A549 (cell line): Measurements from ENCODE around the gene SSNA1. TPM values are rescaled to one million over a fixed set of nuclear protein-coding genes. Genes with fewer than 3 reads are reported as not detected.

Experiments
- ATAC-seq, 2 experiments: fragments of 200-7000 bp in 1 of 2; fragments of >200 bp in 1 of 2; cut with Nextera tagmentation in 1 of 2; cut with Tn5 transposase in 1 of 2; 3 replicates each; pipeline versions ENCODE4 v1.8.0 to v1.9.1; 2018 to 2020; ENCODE audit warnings: mild to moderate bottlenecking in 1 of 2, moderate library complexity in 1 of 2
- CTCF ChIA-PET: fragments of 300-600 bp; sonication (Branson Sonifier 250); formaldehyde crosslinking; extraction: SDS; loops from one replicate; lab custom pipeline; 2021; ENCODE audit warnings: antibody characterized with exemption, inconsistent platforms; lab: Yijun Ruan, JAX
- POLR2A ChIA-PET: fragments of 350-600 bp; formaldehyde crosslinking; extraction: SDS; loops from one replicate; lab custom pipeline; 2021; ENCODE audit warnings: antibody characterized with exemption, inconsistent platforms; lab: Yijun Ruan, JAX
- DNase-seq, 2 experiments: peaks; one replicate each; pipeline versions ENCODE4 v3.0.0 to v3.0.0-alpha.2; 2011 to 2016; ENCODE audit warnings: low read depth in 1 of 2, low spot score in 1 of 2
- FAIRE-seq: peaks from 2 replicates; lab custom pipeline; 2011; peaks lifted over from hg19 to GRCh38; lab: Jason Lieb, UNC
- H3K27ac ChIP-seq, 2 experiments: fragments of >200 bp; sonication (Bioruptor Twin); formaldehyde crosslinking; 3 replicates each; pipeline ENCODE4 v1.5.1; 2016 to 2017
- H3K4me1 ChIP-seq: fragments of >200 bp; sonication (Bioruptor Twin); formaldehyde crosslinking; 3 replicates; pipeline ENCODE4 v1.6.1; 2016
- H3K4me2 ChIP-seq: fragments of >200 bp; sonication (Bioruptor Twin); formaldehyde crosslinking; 3 replicates; pipeline ENCODE4 v1.6.1; 2016
- H3K4me3 ChIP-seq: fragments of >200 bp; sonication (Bioruptor Twin); formaldehyde crosslinking; 3 replicates; pipeline ENCODE4 v1.5.1; 2016
- H3K9me3 ChIP-seq: fragments of >200 bp; sonication (Bioruptor Twin); formaldehyde crosslinking; 3 replicates; pipeline ENCODE4 v1.6.1; 2016
- CEBPB ChIP-seq, 2 experiments: fragments of >200 bp in 1 of 2; sonication (Bioruptor Twin) in 1 of 2; formaldehyde crosslinking in 1 of 2; IDR thresholded peaks; 2 replicates each; pipeline ENCODE4 v1.6.1; 2012 to 2016
- CHD2 ChIP-seq: fragments of 150-350 bp; IDR thresholded peaks from 2 replicates; pipeline ENCODE4 v1.6.1; 2014; ENCODE audit warnings: low read length; ENCODE audit not compliant: partially characterized antibody
- FOSB ChIP-seq: fragments of 250-450 bp; sonication (Bioruptor Pico); IDR thresholded peaks from 2 replicates; pipeline ENCODE4 v1.5.0; 2020; ENCODE audit warnings: mild to moderate bottlenecking, moderate library complexity
- HEYL ChIP-seq: fragments of 250-450 bp; sonication (Bioruptor Pico); IDR thresholded peaks from 2 replicates; pipeline ENCODE4 v1.8.0; 2021; ENCODE audit warnings: mild to moderate bottlenecking, moderate library complexity
- HOXA7 ChIP-seq: fragments of 250-450 bp; sonication (Bioruptor Pico); IDR thresholded peaks from 2 replicates; pipeline ENCODE4 v1.5.0; 2020; ENCODE audit warnings: mild to moderate bottlenecking, moderate library complexity
- KDM1A ChIP-seq: fragments of 200-600 bp; sonication (generic); IDR thresholded peaks from 2 replicates; pipeline ENCODE4 v1.6.1; 2016; ENCODE audit warnings: low read depth, mild to moderate bottlenecking
- NR3C1 ChIP-seq: fragments of >200 bp; sonication (Bioruptor Twin); formaldehyde crosslinking; IDR thresholded peaks from 3 replicates; pipeline ENCODE4 v1.6.1; 2017
- RNF2 ChIP-seq: fragments of 200-600 bp; sonication (generic); IDR thresholded peaks from 2 replicates; pipeline ENCODE4 v1.6.1; 2016; ENCODE audit warnings: low read depth, mild to moderate bottlenecking, antibody characterized with exemption, moderate library complexity, borderline replicate concordance
- SREBF2 ChIP-seq: fragments of 450-650 bp; IDR thresholded peaks from 2 replicates; pipeline ENCODE4 v1.6.1; 2014; ENCODE audit warnings: mild to moderate bottlenecking, moderate library complexity
- TFCP2L1 ChIP-seq: fragments of 250-450 bp; sonication (Bioruptor Pico); IDR thresholded peaks from 2 replicates; pipeline ENCODE4 v1.5.0; 2021; ENCODE audit warnings: mild to moderate bottlenecking
- WGBS: methylation state at CpG from one replicate; pipeline ENCODE4 v1.1.6; 2017; ENCODE audit errors: missing lambda C conversion rate; 5-methylcytosine and 5-hydroxymethylcytosine counted together
- polyA plus RNA-seq, 4 experiments: library from polyadenylated mRNA; depleted of rRNA in 3 of 4; stranded (reverse); fragments of >200 nt; fragmentation: RNase III in 1 of 4; extraction: RNeasy Plus Mini Kit Qiagen cat#74134 plus additional on column Dnase treatment in 1 of 4; gene quantifications; 2 replicates in 3 of 4; 3 replicates in 1 of 4; pipeline ENCODE4 v1.2.3, GENCODE V29; 2011 to 2017
- TF ChIP-seq, protein P1 (sequence below): IDR thresholded peaks from 2 replicates; pipeline ENCODE4 v1.6.1; 2012
- TF ChIP-seq, protein P2 (sequence below): IDR thresholded peaks from 2 replicates; pipeline ENCODE4 v1.6.1; 2012
- TF ChIP-seq, protein P3 (sequence below): fragments of >200 bp; sonication (Bioruptor Twin); formaldehyde crosslinking; IDR thresholded peaks from 3 replicates; pipeline ENCODE4 v1.5.1; 2016
- TF ChIP-seq, protein P4 (sequence below): fragments of >200 bp; sonication (Bioruptor Twin); formaldehyde crosslinking; IDR thresholded peaks from 3 replicates; pipeline ENCODE4 v1.6.1; 2016
- TF ChIP-seq, protein P5 (sequence below): fragments of 450-650 bp; IDR thresholded peaks from 2 replicates; pipeline ENCODE4 v1.6.1; 2014; ENCODE audit warnings: antibody characterized with exemption
- TF ChIP-seq, protein P6 (sequence below): IDR thresholded peaks from 2 replicates; pipeline ENCODE4 v1.6.1; 2012; ENCODE audit warnings: low read depth, borderline replicate concordance

SSNA1 gene
- polyA plus RNA-seq, 2 of the 4 experiments (the other 2 are of a cell fraction), result 54.1 to 102 TPM

DNA sequence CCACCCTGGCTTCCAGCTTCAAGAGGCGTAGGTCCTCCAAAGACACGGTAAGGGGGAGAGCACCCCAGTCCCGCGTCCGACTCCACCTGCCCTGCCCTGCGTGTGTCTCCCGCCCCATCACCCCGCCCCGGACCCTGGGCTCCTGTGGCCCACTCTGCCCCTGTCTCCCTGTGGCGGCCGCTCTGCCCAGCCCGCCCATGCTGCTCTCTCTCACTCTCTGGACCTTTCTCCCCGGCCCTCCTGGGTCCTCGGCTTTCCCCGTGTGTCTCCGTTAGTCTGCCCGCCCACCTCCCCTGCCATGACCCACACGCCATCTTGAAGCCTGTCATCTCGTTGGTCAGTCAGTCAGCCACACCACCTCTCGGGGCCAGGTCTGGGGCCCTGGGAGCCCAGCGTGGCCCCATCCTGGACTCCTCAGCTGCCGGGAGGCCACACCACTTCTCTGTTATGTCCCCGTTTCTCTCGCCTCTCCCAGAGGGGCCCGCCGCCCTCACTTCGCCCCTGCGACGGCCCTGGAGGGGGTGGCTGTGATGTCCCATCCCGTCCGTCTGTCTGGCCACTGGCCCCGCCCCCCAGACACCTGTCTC lies 23.1 kb upstream of the SSNA1 start (continued):
- TF ChIP-seq TFCP2L1 (CRISPR knock-in tag), result no peak
- TF ChIP-seq, protein P1, sequence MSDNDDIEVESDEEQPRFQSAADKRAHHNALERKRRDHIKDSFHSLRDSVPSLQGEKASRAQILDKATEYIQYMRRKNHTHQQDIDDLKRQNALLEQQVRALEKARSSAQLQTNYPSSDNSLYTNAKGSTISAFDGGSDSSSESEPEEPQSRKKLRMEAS, result no peak
- TF ChIP-seq, all 56 proteins: peak for 0

DNA sequence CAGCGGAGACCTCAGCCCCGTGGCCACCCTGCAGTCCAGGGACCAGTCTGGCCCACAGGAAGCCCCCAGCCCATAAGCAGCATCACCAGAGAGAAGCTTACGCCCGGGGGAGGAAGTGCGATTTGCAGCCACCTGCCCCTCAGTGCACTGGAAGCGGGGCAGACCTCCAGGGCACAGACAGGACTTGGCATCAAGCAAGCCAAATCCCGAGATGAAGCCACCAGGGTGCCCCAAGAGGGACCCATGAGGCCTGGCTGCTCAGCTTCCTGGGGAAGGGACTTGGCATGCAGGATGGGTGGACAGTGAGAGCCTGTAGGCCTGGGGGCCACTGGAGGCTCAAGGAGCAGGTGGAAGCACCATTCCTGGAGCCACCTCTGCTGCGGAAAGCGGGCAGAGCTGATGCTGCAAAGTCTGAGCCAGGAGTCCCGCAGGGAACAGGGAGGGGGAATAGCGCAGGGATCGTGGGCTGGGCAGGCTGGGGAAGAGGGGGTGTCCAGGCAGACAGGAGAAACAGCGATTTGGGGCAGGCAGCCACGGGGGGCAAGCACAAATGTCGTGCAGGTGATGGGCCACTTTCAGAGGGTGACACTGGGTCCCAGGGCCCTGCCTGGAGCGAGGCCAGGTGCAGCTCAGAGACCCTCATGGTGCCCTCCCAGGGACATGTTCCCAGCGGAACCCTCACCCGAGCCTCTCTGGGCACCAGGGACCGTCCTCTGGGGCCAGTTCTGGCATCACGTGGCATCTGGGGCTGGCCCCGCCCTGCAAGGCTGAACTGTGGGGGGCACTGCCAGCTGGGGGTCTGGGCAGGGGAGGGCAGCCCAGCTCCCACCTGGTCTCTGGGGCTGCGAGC lies 21.9 kb upstream of the SSNA1 start:
- ChIA-PET CTCF (interaction anchor here (1.2 to 16.5 kb wide), 6 partner anchors 10 to 60 kb away, joined by 3 to 156 read pairs (median 5); partner anchors contain the start of genes ANAPC2, RNF224 and SSNA1), POLR2A (interaction anchor here (0.6 to 2.0 kb wide), 3 partner anchors 22 to 74 kb away, joined by 3 to 10 read pairs (median 4); partner anchors contain the start of genes SSNA1 and TUBB4B)
- TF ChIP-seq, protein P2, sequence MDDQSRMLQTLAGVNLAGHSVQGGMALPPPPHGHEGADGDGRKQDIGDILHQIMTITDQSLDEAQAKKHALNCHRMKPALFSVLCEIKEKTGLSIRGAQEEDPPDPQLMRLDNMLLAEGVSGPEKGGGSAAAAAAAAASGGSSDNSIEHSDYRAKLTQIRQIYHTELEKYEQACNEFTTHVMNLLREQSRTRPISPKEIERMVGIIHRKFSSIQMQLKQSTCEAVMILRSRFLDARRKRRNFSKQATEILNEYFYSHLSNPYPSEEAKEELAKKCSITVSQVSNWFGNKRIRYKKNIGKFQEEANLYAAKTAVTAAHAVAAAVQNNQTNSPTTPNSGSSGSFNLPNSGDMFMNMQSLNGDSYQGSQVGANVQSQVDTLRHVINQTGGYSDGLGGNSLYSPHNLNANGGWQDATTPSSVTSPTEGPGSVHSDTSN, result no peak
- no peak for TF ChIP-seq CHD2
- TF ChIP-seq, protein P3, sequence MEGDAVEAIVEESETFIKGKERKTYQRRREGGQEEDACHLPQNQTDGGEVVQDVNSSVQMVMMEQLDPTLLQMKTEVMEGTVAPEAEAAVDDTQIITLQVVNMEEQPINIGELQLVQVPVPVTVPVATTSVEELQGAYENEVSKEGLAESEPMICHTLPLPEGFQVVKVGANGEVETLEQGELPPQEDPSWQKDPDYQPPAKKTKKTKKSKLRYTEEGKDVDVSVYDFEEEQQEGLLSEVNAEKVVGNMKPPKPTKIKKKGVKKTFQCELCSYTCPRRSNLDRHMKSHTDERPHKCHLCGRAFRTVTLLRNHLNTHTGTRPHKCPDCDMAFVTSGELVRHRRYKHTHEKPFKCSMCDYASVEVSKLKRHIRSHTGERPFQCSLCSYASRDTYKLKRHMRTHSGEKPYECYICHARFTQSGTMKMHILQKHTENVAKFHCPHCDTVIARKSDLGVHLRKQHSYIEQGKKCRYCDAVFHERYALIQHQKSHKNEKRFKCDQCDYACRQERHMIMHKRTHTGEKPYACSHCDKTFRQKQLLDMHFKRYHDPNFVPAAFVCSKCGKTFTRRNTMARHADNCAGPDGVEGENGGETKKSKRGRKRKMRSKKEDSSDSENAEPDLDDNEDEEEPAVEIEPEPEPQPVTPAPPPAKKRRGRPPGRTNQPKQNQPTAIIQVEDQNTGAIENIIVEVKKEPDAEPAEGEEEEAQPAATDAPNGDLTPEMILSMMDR, result no peak
- no peak for TF ChIP-seq SREBF2
- TF ChIP-seq CEBPB (IDR thresholded peaks at IDR 0.05), result no peak
- no peak for TF ChIP-seq HEYL
- TF ChIP-seq, protein P4, sequence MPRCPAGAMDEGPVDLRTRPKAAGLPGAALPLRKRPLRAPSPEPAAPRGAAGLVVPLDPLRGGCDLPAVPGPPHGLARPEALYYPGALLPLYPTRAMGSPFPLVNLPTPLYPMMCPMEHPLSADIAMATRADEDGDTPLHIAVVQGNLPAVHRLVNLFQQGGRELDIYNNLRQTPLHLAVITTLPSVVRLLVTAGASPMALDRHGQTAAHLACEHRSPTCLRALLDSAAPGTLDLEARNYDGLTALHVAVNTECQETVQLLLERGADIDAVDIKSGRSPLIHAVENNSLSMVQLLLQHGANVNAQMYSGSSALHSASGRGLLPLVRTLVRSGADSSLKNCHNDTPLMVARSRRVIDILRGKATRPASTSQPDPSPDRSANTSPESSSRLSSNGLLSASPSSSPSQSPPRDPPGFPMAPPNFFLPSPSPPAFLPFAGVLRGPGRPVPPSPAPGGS, result no peak
- TF ChIP-seq, protein P5, sequence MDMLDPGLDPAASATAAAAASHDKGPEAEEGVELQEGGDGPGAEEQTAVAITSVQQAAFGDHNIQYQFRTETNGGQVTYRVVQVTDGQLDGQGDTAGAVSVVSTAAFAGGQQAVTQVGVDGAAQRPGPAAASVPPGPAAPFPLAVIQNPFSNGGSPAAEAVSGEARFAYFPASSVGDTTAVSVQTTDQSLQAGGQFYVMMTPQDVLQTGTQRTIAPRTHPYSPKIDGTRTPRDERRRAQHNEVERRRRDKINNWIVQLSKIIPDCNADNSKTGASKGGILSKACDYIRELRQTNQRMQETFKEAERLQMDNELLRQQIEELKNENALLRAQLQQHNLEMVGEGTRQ, result no peak
- TF ChIP-seq HOXA7 (CRISPR knock-in tag), result no peak
- no peak for TF ChIP-seq FOSB (CRISPR knock-in tag)
- TF ChIP-seq RNF2, result no peak
- TF ChIP-seq, protein P6, sequence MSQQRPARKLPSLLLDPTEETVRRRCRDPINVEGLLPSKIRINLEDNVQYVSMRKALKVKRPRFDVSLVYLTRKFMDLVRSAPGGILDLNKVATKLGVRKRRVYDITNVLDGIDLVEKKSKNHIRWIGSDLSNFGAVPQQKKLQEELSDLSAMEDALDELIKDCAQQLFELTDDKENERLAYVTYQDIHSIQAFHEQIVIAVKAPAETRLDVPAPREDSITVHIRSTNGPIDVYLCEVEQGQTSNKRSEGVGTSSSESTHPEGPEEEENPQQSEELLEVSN, result no peak
- no peak for TF ChIP-seq KDM1A
- no peak for TF ChIP-seq NR3C1
- Histone ChIP-seq H3K4me1 (peaks cover 39% of the 10 kb centered on the region), H3K4me3 (peak overlapping the region; percentile 47; the same call in 1 of the 3 replicates), H3K9me3 (no peaks in the 10 kb centered on the region), H3K4me2 (peak overlapping the region; percentile 99), H3K27ac (no peak overlapping the region)
- DNase-seq (no peak), ATAC-seq (no peak), FAIRE-seq (no peak)
- 60% methylated on average over 11 of the region's 22 CpGs for WGBS
